NCI-H2081 (cell line): Measurements from ENCODE around the gene ADAMTS4.

Experiments
- DNase-seq, 2 experiments: peaks; one replicate each; lab custom pipeline; 2025; lab: John Stamatoyannopoulos, UW

Gene ADAMTS4

GRCh38 chr1:161219078-161219892 is 20.4 kb upstream of the ADAMTS4 start:
- DNase-seq, result no peak

DNA sequence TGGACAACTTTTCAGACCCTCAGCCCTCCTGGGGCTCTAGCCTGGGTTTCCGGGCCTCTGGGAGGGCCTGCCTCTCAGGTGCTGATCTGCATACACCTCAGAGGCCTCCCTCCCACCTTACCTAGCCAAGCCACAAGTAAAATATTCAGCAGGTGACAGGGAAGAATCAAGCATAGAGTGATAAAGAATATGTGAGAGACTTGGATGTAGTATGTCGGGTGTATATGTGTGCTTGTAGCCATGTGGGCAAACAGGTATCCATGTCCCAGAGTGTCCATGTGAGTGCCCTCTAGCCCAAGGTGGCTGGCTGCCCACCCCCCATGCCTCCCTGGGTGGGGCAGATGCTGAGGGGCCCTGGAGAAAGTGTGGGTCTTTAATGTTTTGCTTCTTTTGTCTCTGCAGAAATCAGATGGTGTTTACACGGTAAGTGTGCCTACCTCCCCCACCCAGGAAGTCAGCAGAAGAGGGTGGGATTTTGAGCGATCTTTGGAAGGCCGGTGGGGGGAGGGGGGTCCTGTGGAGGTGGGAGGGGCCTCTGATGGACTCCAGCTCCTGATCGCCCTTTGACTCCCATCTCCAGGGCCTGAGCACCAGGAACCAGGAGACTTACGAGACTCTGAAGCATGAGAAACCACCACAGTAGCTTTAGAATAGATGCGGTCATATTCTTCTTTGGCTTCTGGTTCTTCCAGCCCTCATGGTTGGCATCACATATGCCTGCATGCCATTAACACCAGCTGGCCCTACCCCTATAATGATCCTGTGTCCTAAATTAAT is 19.6 kb upstream of the ADAMTS4 start:
- no peak for DNase-seq

- DNase-seq, result no peak
Observed at GRCh38 chr1:161217831-161218230, 19.0 kb upstream of the ADAMTS4 start.

GRCh38 chr1:161216945-161217712 is 18.3 kb upstream of the ADAMTS4 start:
- DNase-seq, result no peak

DNA sequence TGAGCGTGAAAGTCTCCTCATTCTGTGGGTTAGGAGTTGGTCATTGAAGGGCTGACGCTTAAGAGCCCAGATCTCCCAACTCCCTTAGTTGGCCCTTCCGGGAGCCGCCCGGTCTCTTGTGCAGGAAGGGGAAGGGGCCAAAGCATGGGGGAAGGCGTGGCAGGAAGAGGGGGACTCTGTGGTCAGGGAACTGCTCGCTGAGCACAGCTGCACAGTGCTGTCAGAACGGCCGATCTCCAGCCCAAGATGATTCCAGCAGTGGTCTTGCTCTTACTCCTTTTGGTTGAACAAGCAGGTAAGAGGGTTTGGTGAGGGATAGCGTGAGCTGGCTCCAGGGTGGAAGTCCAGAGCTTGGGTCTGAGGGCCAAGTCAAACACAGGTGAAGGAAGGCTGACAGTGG is 16.2 kb upstream of the ADAMTS4 start, which contains the start of gene FCER1G:
Gene FCER1G (plus strand): TSS at position 220 of the 400 bp plus-strand sequence. CDS start 27 bp downstream, at position 247.
- no peak for DNase-seq

DNA sequence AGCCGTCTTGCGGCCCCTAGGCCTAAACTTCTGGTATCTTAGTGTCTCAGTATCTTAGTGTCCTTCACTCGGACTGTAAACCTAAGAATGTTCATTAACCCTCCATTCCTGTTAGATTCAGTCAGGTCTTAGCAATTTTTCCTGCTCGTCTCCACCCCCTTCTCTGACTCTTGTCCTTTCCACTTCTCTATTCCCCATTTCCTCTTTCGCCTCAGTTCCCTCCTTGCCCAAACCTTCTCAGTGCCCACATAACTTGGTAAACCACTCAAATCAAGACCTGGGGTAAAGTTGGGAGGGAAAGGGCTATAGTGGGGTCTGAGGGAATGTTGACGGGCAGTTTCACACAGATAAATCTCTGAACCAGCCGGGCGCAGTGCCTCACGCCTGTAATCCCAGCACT is 15.5 kb upstream of the ADAMTS4 start:
- DNase-seq, result no peak

DNA sequence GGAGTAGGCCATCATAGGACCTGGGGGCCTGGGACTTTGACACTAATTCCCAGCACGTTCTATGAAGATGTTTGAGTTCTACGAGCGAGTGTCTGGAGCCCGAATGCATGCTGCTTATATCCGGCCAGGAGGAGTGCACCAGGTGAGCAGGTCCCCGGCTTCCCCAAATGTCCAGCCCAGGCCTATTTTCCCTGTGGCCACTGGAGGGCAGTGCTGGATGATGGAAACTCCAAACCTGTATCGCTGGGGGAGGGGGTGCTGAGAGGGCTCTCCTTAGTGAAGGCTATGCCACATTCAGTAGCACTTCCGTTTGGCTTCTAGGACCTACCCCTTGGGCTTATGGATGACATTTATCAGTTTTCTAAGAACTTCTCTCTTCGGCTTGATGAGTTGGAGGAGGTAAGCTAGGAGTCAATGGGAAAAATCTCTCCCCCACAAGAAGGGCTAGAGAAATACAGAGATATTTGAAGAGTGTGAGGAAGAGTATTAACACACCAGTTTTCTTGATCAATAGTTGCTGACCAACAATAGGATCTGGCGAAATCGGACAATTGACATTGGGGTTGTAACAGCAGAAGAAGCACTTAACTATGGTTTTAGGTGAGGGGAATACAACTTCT is 11.0 kb upstream of the ADAMTS4 start:
- DNase-seq, result peak; percentile 87 to 91

GRCh38 chr1:161207173-161207572 is 8.3 kb upstream of the ADAMTS4 start:
- no peak for DNase-seq

DNA sequence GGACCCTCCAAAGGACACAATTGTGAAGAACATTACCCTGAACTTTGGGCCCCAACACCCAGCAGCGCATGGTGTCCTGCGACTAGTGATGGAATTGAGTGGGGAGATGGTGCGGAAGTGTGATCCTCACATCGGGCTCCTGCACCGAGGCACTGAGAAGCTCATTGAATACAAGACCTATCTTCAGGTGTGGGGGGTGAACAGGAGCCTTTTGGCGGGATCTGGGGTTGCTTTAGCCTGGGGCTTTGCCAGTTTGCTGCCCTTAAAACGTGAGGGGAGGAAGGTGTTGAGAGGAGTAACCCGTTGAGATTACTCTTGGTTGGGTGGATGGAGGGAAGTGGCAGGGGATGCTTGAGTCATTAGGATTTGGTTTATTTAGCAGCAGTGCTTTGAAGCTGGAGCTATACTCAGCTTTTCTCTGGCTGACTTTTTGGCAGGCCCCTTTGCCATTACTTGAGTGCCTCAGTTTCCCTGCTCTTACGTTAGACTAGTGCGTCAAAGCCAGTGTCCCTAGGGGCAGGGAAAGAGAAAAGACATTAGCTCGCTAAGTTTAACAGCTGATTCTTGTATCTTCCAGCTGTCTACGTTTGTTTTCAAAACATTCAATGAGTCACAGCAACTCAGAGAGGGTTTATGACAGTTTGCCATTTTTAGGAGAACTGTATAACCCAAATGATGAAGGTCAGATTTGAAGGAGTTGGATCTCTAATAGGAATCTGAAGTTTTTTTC is 7.7 kb upstream of the ADAMTS4 start:
- no peak for DNase-seq

GRCh38 chr1:161201836-161202712 is 3.2 kb upstream of the ADAMTS4 start, which contains the start of gene NDUFS2:
Gene NDUFS2 (plus strand): TSS chr1:161202367. CDS start chr1:161202386, 19 bp downstream.
- peak; percentile 100 for DNase-seq

GRCh38 chr1:161200992-161201835 is 2.4 kb upstream of the ADAMTS4 start:
- no peak for DNase-seq

- no peak for DNase-seq
Observed at GRCh38 chr1:161200421-161200991, 1.7 kb upstream of the ADAMTS4 start.

DNA sequence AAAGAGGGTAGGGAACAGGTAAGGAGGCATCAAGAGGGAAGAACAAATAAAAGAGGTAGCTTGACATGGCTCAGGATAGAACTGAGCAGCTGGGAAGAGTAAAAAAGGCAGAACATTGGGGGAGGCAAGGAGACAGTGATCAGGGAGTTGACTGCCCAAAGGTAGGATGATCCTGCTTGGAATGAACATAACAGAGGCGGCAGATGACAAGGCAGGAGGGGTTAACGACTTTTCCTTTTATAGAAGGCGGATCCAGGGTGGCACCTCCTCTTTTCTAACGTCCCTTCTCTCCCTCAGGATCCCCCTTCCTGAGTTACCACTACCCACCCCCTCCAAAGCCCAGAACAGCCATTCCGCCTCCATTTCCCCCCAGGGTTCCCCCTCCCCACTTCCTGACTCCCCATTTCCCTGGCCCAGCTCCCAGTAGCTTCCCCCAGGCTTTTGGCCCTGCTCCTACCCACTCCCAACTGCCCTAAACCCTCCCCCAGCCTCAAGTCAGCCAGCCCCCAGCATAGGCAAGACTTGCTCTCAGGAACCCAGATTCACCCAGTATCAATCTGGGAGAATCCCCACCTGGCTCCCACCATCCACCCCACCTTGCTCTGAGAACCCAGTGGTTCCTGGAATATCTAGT is 769 bp upstream of the ADAMTS4 start:
- peak; percentile 45 to 59 for DNase-seq

- no peak for DNase-seq
Observed at GRCh38 chr1:161198194-161198896, 509 bp downstream of the ADAMTS4 start.

GRCh38 chr1:161197560-161198193 is 1.2 kb downstream of the ADAMTS4 start:
- no peak for DNase-seq

GRCh38 chr1:161196521-161197451 is 2.1 kb downstream of the ADAMTS4 start:
- no peak for DNase-seq
